Endothelial cell of umbilical vein (primary cell): ENCODE results near the gene PF4V1. TPM values are rescaled to one million over a fixed set of nuclear protein-coding genes. Genes with fewer than 3 reads are reported as not detected.

Source experiments
- BruUV-seq: library from RNA; stranded (reverse); fragments of 400-500 nt; replicated peaks from 2 replicates; lab custom pipeline; 2021; lab: Mats Ljungman, UMichigan
- CTCF ChIA-PET: fragments of 300-600, 350-600 bp; sonication (Branson Sonifier 250); formaldehyde crosslinking; loops from one replicate; lab custom pipeline; 2021; ENCODE audit warnings: antibody characterized with exemption, inconsistent platforms; lab: Charles Lee
- POLR2A ChIA-PET: fragments of 300-600, 350-600 bp; sonication (Branson Sonifier 250); formaldehyde crosslinking; loops from one replicate; lab custom pipeline; 2021; ENCODE audit warnings: antibody characterized with exemption, inconsistent platforms; lab: Charles Lee
- DNase-seq: peaks from one replicate; pipeline ENCODE4 v3.0.0-alpha.2; 2011; ENCODE audit warnings: low read depth, low spot score
- FAIRE-seq: peaks from 2 replicates; lab custom pipeline; 2011; peaks lifted over from hg19 to GRCh38; lab: Jason Lieb, UNC
- H2AFZ ChIP-seq: 2 replicates; pipeline ENCODE4 v1.6.0; 2012; ENCODE audit warnings: low read depth, low read length, control low read depth, inconsistent platforms
- H3K27ac ChIP-seq: 2 replicates; pipeline ENCODE4 v1.5.1; 2011; ENCODE audit warnings: low read depth, mild to moderate bottlenecking, control low read depth, low read length, moderate library complexity; ENCODE audit not compliant: insufficient read depth
- H3K27me3 ChIP-seq, 2 experiments: 2 replicates each; pipeline versions ENCODE4 v1.6.0 to v1.6.1; 2011; ENCODE audit warnings: low read length in 2 of 2, mixed read lengths in 1 of 2; ENCODE audit not compliant: control insufficient read depth in 2 of 2, insufficient read depth in 2 of 2
- H3K36me3 ChIP-seq, 2 experiments: 2 replicates in 1 of 2; 3 replicates in 1 of 2; pipeline ENCODE4 v1.5.1; 2011; ENCODE audit warnings: low read length in 2 of 2, mild to moderate bottlenecking in 1 of 2, moderate library complexity in 1 of 2; ENCODE audit not compliant: control insufficient read depth in 2 of 2, insufficient read depth in 2 of 2; ENCODE audit errors: extremely low read depth in 1 of 2
- H3K4me1 ChIP-seq: 3 replicates; pipeline ENCODE4 v1.5.1; 2011; ENCODE audit warnings: mild to moderate bottlenecking, low read length; ENCODE audit not compliant: control insufficient read depth, insufficient read depth; ENCODE audit errors: extremely low read depth
- H3K4me2 ChIP-seq: 2 replicates; pipeline ENCODE4 v1.6.1; 2011; ENCODE audit warnings: low read length, control low read depth, mixed read lengths; ENCODE audit not compliant: insufficient read depth
- H3K4me3 ChIP-seq, 3 experiments: fragments of 200-600 bp in 1 of 3; sonication (generic), shearing (Covaris generic) in 1 of 3; replicated peaks in 1 of 3; 2 replicates each; pipeline ENCODE4 v1.5.1; 2011 to 2016; ENCODE audit warnings: control low read depth in 3 of 3, low read length in 3 of 3, mild to moderate bottlenecking in 2 of 3, inconsistent platforms in 1 of 3, low read depth in 1 of 3, moderate library complexity in 1 of 3; ENCODE audit not compliant: insufficient read depth in 1 of 3
- H3K79me2 ChIP-seq: 2 replicates; pipeline ENCODE4 v1.6.0; 2012; ENCODE audit warnings: low read length, inconsistent platforms; ENCODE audit not compliant: control insufficient read depth, insufficient read depth
- H3K9ac ChIP-seq: replicated peaks from 2 replicates; pipeline ENCODE3; 2011; ENCODE audit warnings: low read length, control low read depth; ENCODE audit not compliant: insufficient read depth; ENCODE audit errors: extremely low read depth
- H3K9me1 ChIP-seq: replicated peaks from 3 replicates; pipeline ENCODE4 v1.6.0; 2011; ENCODE audit warnings: mild to moderate bottlenecking, low read length; ENCODE audit not compliant: control insufficient read depth, insufficient read depth; ENCODE audit errors: extremely low read depth
- H3K9me3 ChIP-seq: replicated peaks from 2 replicates; pipeline ENCODE4 v1.5.1; 2012; ENCODE audit warnings: low read length, inconsistent platforms; ENCODE audit not compliant: control insufficient read depth, insufficient read depth
- H4K20me1 ChIP-seq: replicated peaks from 2 replicates; pipeline ENCODE3; 2011; ENCODE audit warnings: mild to moderate bottlenecking, low read length; ENCODE audit not compliant: control insufficient read depth, insufficient read depth; ENCODE audit errors: extremely low read depth
- CTCF ChIP-seq, 2 donors: IDR thresholded peaks; 1 replicate in 1 of 2; 2 replicates in 1 of 2; pipeline ENCODE4 v1.5.1; 2011; ENCODE audit warnings: low read length in 2 of 2, mild to moderate bottlenecking in 2 of 2, moderate library complexity in 2 of 2, control low read depth in 1 of 2, inconsistent platforms in 1 of 2, low read depth in 1 of 2; ENCODE audit not compliant: insufficient read depth in 1 of 2; ENCODE audit errors: extremely low read depth in 1 of 2
- EZH2 ChIP-seq: IDR thresholded peaks from 2 replicates; pipeline ENCODE4 v1.6.1; 2012; ENCODE audit warnings: borderline replicate concordance, low read depth, mild to moderate bottlenecking, moderate library complexity, low read length, inconsistent platforms; ENCODE audit not compliant: severe bottlenecking
- FOS ChIP-seq: IDR thresholded peaks from 2 replicates; pipeline ENCODE4 v1.6.1; 2011; ENCODE audit warnings: mild to moderate bottlenecking, low read length, moderate library complexity, borderline replicate concordance; ENCODE audit not compliant: insufficient read depth
- GATA2 ChIP-seq: IDR thresholded peaks from 2 replicates; pipeline ENCODE4 v1.7.0; 2011; ENCODE audit warnings: low read depth, mild to moderate bottlenecking, moderate library complexity, mixed read lengths, low read length; ENCODE audit not compliant: insufficient read length, insufficient read depth
- JUN ChIP-seq: IDR thresholded peaks from 2 replicates; pipeline ENCODE4 v1.6.1; 2011; ENCODE audit warnings: borderline replicate concordance, low read depth; ENCODE audit not compliant: insufficient read length, insufficient read depth
- MAX ChIP-seq: IDR thresholded peaks from 2 replicates; pipeline ENCODE4 v1.6.1; 2011; ENCODE audit not compliant: insufficient read depth, insufficient read length
- MYC ChIP-seq: IDR thresholded peaks from one replicate; pipeline ENCODE4 v1.6.1; 2011; ENCODE audit warnings: mild to moderate bottlenecking, low read depth, low read length
- POLR2A ChIP-seq: IDR thresholded peaks from 2 replicates; pipeline ENCODE4 v1.6.1; 2012; ENCODE audit warnings: low read depth, mild to moderate bottlenecking, control low read depth, low read length
- POLR2AphosphoS5 ChIP-seq: IDR thresholded peaks from 2 replicates; pipeline ENCODE4 v1.6.1; 2012; ENCODE audit warnings: low read depth, mild to moderate bottlenecking, control low read depth, low read length, moderate library complexity; ENCODE audit not compliant: insufficient read depth
- dilution Hi-C: fragments of 300-500 bp; cut with MboI; formaldehyde crosslinking; loops from one replicate; pipeline ENCODE4 v1.15.0; 2019; ENCODE audit warnings: low sequenced_read_pairs; ENCODE audit not compliant: extremely low pct_ligation_motif_present
- intact Hi-C: fragments of 100-400 bp; cut with micrococcal nuclease; formaldehyde crosslinking; loops from one replicate; pipeline ENCODE4 v1.10.0; 2022
- polyA plus RNA-seq, 4 experiments: library from polyadenylated mRNA; depleted of rRNA in 3 of 4; stranded (reverse) in 3 of 4; unstranded in 1 of 4; fragments of >200 nt; gene quantifications; 2 replicates each; pipeline versions ENCODE4 v1.2.1 to v1.2.3, GENCODE V29; 2011 to 2012; ENCODE audit warnings: missing spikeins in 1 of 4
- total RNA-seq: library from RNA; stranded (reverse); gene quantifications from 2 replicates; pipeline ENCODE4 v1.2.3, GENCODE V29; 2021

PF4V1 gene
- total and polyA plus RNA-seq, 2 donors (not counting 3 experiments of a cell fraction or from before 2014, with no cell fraction given): not detected

GRCh38 chr4:73865431-73866096 lies 12.5 kb downstream of the PF4V1 start:
- CTCF ChIA-PET: interaction anchor here (0.9 to 4.3 kb wide), 4 partner anchors 12 to 212 kb away, joined by 3 to 17 read pairs (median 9); no protein-coding TSS in a partner anchor
- Histone ChIP-seq H3K4me1 (peaks cover 19% of the 10 kb centered on the region), H4K20me1 (no peaks in the 10 kb centered on the region), H3K4me2 (no peak overlapping the region), H3K9me1 (no peaks in the 10 kb centered on the region), H3K79me2 (peaks cover 5% of the 10 kb centered on the region), H3K9ac (no peak overlapping the region), H3K27me3 (no peaks in the 10 kb centered on the region), H3K9me3 (no peaks in the 10 kb centered on the region), H3K27ac (no peak overlapping the region), H2AFZ (no peak overlapping the region), H3K36me3 (no peaks in the 10 kb centered on the region), H3K4me3 (no peak overlapping the region)
- peak; percentile 40 for FAIRE-seq
- dilution Hi-C loops (no loop called here), intact Hi-C loops (loop anchor here (10.0 kb wide), 1 partner anchor 229 kb away; the partner anchor contains the start of gene CXCL2)
- no peak for DNase-seq
- BruUV-seq: no TSS peak
- TF ChIP-seq CTCF (IDR thresholded peaks at IDR 0.05; ENCODE audit: extremely low read depth in 1 of 2, insufficient read depth in 1 of 2, low read depth in 1 of 2, low read length in 2 of 2): no peak
- TF ChIP-seq MAX: no peak
- no peak for TF ChIP-seq POLR2AphosphoS5
- TF ChIP-seq JUN: no peak
- TF ChIP-seq EZH2: no peak
- no peak for TF ChIP-seq GATA2
- no peak for TF ChIP-seq POLR2A
- TF ChIP-seq MYC: no peak
- no peak for TF ChIP-seq FOS
- POLR2A ChIA-PET: no interaction called here
